Measurements from ENCODE around the gene FNTB. TPM values are rescaled to one million over a fixed set of nuclear protein-coding genes. Genes with fewer than 3 reads are reported as not detected.

Gene FNTB
- total RNA-seq, 1 experiment from 2014 or later = 28.1 TPM

DNA sequence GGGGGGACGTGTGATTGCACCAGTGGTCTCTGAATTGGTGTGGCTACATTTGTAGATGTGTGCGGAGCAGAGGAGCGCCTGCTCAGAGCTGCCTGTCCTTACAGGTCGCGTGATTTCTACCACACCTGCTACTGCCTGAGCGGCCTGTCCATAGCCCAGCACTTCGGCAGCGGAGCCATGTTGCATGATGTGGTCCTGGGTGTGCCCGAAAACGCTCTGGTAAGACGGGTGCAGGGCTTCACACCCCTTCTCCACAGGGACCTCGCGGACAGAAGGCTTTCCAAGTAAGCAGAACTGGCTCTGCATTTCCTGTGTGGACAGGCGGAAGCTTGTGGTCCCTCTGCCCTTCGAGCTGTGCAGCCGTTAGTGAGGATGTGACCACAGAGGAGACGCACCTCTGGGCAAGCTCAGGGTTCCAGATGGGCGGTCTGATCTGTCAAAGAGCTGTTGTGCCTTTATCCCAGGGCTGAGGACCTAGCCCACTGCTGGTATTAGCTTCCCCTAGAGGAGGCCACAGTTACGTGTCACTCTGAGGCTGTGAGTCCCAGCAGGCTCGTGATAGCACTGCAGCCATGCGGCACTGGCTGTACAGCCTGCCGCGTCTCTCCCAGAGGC is 67.9 kb downstream of the FNTB start:
- Histone ChIP-seq H3K4me1 (ENCODE audit: insufficient read depth, low read length) (no peaks in the 10 kb centered on the region), H3K79me2 (ENCODE audit: low read length) (no peaks in the 10 kb centered on the region)
- no TSS peak for BruUV-seq (replicated peaks)

DNA sequence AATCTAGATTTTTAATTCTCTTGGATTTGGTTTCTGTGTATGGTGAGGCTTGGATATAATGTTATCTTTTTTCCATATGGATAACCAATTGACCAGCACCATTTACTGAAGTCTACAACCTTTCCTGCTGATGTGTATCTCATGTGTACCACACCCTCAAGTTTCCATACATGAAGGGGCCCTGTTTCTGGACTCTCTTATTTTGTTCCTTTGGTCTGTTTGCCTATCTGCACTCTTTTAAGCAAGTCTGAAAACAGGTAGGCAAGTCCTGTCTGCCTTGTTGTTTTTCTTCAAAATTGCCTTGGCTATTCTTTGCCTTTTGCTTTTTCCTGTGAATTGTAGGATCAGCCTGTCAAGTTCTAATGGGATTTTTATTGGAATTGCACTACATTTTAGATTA is 71.0 kb downstream of the FNTB start:
- no TSS peak for BruUV-seq (replicated peaks)
- H3K4me1 ChIP-seq (ENCODE audit: insufficient read depth, low read length) = peaks cover 10% of the 10 kb centered on the region
- no peaks in the 10 kb centered on the region for H3K9me2 ChIP-seq (replicated peaks; ENCODE audit: low read length)
- no peak overlapping the region for H3K4me3 ChIP-seq (ENCODE audit: low read length)
- no peaks in the 10 kb centered on the region for H3K9me3 ChIP-seq (ENCODE audit: low read length)
- H3K79me2 ChIP-seq (ENCODE audit: low read length) = no peaks in the 10 kb centered on the region
- CTCF ChIA-PET = no interaction called here
- no peaks in the 10 kb centered on the region for H3F3A ChIP-seq (ENCODE audit: low read length, unreplicated experiment)
- no peak overlapping the region for H3K27ac ChIP-seq (ENCODE audit: low read length)
- TF ChIP-seq EZH2phosphoT487 (IDR thresholded peaks at IDR 0.05; ENCODE audit: borderline replicate concordance, low read length) (no peak), EZH2 (IDR thresholded peaks at IDR 0.05; ENCODE audit: low read length, unreplicated experiment) (no peak)
- TF ChIP-seq, protein P1, sequence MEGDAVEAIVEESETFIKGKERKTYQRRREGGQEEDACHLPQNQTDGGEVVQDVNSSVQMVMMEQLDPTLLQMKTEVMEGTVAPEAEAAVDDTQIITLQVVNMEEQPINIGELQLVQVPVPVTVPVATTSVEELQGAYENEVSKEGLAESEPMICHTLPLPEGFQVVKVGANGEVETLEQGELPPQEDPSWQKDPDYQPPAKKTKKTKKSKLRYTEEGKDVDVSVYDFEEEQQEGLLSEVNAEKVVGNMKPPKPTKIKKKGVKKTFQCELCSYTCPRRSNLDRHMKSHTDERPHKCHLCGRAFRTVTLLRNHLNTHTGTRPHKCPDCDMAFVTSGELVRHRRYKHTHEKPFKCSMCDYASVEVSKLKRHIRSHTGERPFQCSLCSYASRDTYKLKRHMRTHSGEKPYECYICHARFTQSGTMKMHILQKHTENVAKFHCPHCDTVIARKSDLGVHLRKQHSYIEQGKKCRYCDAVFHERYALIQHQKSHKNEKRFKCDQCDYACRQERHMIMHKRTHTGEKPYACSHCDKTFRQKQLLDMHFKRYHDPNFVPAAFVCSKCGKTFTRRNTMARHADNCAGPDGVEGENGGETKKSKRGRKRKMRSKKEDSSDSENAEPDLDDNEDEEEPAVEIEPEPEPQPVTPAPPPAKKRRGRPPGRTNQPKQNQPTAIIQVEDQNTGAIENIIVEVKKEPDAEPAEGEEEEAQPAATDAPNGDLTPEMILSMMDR (conservative IDR thresholded peaks at IDR 0.05; ENCODE audit: low read depth, low read length) = no peak
- POLR2A ChIA-PET (ENCODE audit: unreplicated experiment) = no interaction called here
- H4K20me1 ChIP-seq (ENCODE audit: low read length) = no peaks in the 10 kb centered on the region
- intact Hi-C loops (cut with micrococcal nuclease) = no loop called here
- ATAC-seq = no peak
- peaks cover 17% of the 10 kb centered on the region; the same call in 1 of the 2 replicates for H3K36me3 ChIP-seq (ENCODE audit: low read depth, low read length)
- no peak for DNase-seq
- no peak overlapping the region for H3K9ac ChIP-seq (ENCODE audit: low read length)
- no peak overlapping the region for H3K4me2 ChIP-seq (ENCODE audit: low read length)
- no peaks in the 10 kb centered on the region for H3K27me3 ChIP-seq (ENCODE audit: low read length)
- H2AFZ ChIP-seq (ENCODE audit: low read length) = no peak overlapping the region

More for the DNA sequence above, 67.9 kb downstream of the FNTB start:
- no peaks in the 10 kb centered on the region for H4K20me1 ChIP-seq (ENCODE audit: low read length)
- ATAC-seq (peak; percentile 25; the same call in 1 of the 2 replicates), DNase-seq (no peak)
- POLR2A ChIA-PET (ENCODE audit: unreplicated experiment) = no interaction called here
- no peak overlapping the region for H3K4me3 ChIP-seq (ENCODE audit: low read length)
- intact Hi-C loops (cut with micrococcal nuclease) = no loop called here
- no peaks in the 10 kb centered on the region for H3F3A ChIP-seq (ENCODE audit: low read length, unreplicated experiment)
- no peaks in the 10 kb centered on the region for H3K9me3 ChIP-seq (ENCODE audit: low read length)
- TF ChIP-seq, protein P1 (conservative IDR thresholded peaks at IDR 0.05; ENCODE audit: low read depth, low read length) = no peak
- TF ChIP-seq EZH2phosphoT487 (IDR thresholded peaks at IDR 0.05; ENCODE audit: borderline replicate concordance, low read length) = no peak
- no peak for TF ChIP-seq EZH2 (IDR thresholded peaks at IDR 0.05; ENCODE audit: low read length, unreplicated experiment)
- no peaks in the 10 kb centered on the region for H3K9me2 ChIP-seq (replicated peaks; ENCODE audit: low read length)
- H3K27ac ChIP-seq (ENCODE audit: low read length) = no peak overlapping the region
- H3K9ac ChIP-seq (ENCODE audit: low read length) = no peak overlapping the region
- peaks cover 8% of the 10 kb centered on the region for H3K36me3 ChIP-seq (ENCODE audit: low read depth, low read length)
- H3K4me2 ChIP-seq (ENCODE audit: low read length) = no peak overlapping the region
- H3K27me3 ChIP-seq (ENCODE audit: low read length) = no peaks in the 10 kb centered on the region
- no peak overlapping the region for H2AFZ ChIP-seq (ENCODE audit: low read length)
- CTCF ChIA-PET = no interaction called here

All from PC-3 (cell line).